HUDEP-2 (cell line): ENCODE data around the gene EEF2K.

ENCODE experiments used
- DNase-seq, 76 experiments: peaks; one replicate each; lab custom pipeline; 2025; ENCODE audit not compliant: unreplicated experiment in 76 of 76; lab: John Stamatoyannopoulos, UW

EEF2K gene

DNA sequence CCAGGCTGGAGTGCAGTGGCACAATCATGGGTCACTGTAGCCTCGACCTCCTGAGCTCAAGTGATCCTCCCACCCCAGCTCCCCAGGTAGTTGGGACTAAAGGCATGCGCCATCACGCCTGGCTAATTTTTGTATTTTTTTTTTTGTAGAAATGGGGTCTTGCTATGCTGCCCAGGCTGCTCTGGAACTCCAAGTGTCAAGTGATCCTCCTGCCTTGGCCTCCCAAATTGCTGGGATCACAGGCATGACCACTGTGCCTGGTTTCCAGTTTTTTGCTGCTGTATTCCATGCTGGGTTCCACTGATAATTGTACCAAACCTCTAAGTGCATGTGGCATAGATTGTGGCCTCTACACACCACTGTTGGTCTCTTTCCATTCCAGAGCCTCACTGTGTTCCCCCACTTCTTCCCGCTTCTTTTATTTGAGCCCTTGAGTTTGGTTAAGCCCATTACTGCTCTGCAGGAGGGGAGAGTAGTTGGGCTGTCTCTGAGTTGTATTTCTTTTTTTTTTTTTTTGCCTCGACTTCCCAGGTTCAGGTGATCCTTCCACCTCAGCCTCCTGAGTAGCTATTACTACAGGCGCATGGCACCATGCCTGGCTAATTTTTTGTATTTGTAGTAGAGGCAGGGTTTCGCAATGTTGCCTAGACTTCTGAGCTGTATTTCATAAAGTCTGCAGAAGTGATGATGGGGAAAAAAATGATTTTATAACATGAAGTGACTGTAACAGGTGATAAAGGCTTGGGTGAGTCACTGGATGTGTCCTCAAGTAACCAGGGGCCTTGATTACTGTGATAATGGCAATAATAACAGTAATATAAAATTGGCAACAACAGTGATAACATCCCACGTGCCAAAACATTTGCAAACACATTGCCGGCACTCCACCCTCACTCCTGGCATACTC is 30.0 kb downstream of the EEF2K start:
- peak in 3 of 76 experiments; percentile 7 to 26 (median 8) for DNase-seq

DNA sequence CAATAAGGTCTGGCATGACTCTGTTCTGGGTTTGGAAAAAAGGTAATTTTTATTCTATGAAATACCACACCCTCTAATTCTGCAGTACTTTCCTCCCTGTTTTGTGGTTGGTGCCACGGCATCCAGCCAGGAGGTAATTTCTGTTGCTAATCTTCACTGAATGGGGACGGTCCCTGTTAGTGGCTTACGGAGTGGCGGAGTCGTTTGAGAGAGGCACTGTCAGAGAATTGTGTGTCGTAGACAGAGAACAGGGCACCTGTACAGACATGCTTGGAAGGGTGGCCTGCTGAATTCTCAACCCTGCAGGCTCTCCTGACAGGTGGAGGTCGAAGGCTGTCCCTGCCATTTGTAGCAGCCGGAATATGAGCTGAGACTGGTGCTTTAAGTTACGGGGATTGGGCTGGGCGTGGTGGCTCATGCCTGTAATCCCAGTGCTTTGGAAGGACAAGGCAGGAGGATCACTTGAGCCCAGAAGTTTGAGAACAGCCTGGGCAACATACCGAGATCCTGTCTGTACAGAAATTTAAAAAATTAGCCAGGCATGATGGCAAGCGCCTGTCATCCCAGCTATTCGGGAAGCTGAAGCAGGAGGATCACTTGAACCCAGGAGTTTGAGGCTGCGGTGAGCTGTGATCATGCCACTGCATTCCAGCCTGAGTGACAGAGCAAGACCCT is 33.2 kb downstream of the EEF2K start:
- DNase-seq: peak in 2 of 76 experiments; percentile 13 to 37

DNA sequence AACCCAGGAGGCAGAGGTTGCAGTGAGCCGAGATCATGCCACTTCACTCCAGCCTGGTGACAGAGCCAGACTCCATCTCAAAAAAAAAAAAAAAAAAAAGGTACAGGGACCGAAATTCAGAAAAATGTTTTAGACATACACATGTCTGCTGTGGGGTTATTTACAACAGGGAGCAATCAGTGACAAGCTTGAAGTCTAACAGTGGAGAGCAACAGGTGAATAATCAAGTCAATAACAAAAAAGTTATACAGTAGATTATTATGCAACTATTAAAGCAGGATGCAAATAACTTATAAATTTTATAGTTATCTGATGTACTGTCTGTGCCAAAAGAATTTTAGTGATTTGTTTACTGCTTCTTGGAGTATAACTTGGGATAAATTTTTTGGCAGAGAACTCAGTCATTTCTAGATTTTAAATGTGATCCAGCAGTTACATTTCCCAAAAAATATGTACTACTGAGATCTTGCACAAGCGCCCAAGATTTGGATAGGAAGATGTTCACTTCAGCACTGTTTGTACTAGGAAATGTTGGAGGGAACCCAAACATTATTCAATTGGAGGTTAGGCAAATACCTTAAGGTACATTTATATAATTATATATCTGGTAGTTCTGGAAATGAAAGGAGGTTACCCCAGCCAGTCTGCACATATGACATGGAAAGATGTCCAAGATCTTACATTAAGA is 34.1 kb downstream of the EEF2K start:
- DNase-seq: no peak

DNA sequence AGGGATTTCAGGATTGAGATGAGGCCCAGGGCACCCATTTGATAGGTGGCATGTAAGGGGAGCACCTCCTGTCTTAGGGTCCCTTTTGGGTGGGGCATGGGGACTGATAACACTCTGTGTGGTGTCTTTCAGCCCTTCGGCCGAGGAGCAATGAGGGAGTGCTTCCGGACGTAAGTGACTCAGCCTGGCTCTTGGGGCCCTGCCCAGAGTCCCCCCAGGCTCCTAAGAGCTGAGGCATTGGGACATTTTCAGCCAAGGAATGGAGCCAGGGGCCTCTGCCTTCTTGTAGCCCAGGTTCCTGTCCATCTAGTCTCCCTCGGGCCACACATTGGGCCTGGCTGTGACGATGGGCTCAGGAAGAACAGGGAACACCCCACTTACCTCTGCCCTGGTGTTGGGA is 44.4 kb downstream of the EEF2K start:
- DNase-seq: peak in 10 of 76 experiments; percentile 4 to 43 (median 24)

DNA sequence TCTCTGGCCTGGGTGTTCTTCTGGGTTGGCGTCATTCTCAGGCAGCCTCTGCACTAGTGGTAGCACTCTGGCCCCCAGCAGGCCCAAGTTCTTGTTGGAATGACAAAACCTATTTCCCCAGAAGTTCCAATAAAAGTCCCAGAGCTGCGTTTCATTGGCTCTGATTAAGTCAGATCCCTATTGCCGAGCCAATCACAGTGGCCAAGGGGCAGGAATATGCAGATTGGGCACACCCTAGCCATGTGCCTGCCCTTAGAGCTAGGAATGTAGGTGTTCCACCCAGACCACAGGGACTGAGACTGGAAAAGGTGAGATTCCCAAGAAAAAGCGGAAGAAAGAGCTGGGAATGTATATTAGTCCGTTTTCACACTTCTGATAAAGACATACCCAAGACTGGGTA is 46.2 kb downstream of the EEF2K start:
- no peak for DNase-seq

DNA sequence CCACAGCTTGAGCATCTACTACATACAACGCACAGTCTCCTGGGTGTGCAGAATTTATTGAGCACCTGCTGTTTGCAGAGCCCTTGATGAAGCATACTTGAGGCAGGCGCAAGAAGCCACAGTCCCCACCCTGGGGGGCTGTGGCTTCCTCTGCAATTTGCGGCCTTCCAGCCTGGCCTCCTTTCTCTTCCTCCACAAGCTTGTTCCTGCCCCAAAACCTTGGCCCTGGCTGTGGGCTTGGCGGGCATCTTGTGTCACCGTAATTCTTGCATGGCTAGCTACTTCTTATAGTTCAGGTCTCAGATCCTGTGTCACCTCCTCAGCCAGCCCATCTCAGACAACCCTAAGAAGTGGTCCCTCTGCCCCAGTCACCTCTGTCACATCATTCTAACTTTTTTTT is 47.2 kb downstream of the EEF2K start:
- no peak for DNase-seq

DNA sequence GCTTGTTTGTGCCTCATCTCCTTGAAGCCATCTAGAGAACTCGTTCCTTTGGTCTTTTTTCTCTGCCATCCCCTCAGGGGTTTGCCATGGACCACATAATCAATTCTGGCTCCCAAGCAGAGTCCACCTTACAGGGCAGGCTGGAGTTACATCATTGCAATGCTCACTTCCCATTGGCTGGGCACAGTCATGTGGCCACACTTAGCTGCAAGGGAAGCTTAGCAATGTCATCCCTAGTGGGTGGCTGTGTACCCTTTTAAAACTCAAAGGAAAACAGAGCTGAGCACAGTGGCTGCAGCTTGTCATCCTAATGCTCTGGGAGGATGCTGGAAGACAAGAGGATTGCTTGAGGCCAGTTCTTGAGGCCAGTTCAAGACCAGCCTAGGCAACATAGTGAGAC is 49.3 kb downstream of the EEF2K start:
- no peak for DNase-seq

DNA sequence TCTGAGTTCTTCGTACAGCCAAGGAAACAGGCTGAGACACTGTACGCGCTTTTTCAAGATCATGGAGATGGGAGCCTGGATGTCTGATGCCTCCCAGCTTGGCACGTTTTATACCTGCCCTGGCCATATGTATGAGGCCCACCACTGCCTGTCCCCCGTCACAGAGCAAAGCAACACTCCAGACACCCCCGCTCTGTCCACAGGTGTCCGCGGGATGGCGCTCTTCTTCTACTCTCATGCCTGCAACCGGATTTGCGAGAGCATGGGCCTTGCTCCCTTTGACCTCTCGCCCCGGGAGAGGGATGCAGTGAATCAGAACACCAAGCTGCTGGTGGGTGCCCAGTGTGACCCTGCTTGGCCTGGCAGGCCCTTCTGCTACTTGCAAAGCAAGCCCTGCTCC is 51.4 kb downstream of the EEF2K start:
- no peak for DNase-seq

DNA sequence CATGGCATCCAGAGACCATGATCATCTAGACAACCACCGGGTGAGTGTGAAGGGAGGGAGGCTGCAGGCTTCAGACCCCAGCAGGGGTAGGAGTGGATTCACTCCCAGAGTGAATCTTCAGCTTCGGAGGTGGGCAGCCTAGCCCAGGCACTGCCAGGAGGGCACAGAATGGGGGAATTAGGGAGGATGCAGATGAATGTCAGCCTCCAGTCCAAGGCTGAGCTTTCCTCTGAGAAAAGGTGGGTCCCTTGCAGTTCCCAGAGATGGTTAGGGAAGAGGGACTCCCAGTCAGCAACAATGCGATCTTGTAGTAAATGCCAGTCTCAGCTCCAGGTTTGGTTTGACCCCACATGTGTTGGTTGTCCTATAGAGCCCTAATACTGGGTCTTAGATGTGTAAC is 54.4 kb downstream of the EEF2K start:
- no peak for DNase-seq

DNA sequence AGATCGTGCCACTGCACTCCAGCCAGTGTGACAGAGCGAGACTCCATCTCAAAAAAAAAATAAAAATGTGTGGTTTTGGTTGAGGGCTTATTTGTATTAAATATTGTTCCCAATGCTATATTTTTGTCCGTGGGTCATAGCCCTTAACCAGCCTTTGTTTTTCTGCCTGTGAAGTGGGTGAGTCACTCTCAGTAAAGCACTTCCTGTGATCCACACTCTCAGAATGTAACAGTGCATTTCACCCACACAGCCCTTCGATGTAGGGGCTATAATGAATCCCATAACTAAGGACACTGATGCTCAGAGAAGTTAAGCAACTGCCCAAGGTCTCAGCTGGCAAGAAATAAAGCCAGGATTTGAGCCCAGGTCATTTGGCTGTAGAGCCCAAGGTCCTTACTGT is 56.4 kb downstream of the EEF2K start:
- no peak for DNase-seq

DNA sequence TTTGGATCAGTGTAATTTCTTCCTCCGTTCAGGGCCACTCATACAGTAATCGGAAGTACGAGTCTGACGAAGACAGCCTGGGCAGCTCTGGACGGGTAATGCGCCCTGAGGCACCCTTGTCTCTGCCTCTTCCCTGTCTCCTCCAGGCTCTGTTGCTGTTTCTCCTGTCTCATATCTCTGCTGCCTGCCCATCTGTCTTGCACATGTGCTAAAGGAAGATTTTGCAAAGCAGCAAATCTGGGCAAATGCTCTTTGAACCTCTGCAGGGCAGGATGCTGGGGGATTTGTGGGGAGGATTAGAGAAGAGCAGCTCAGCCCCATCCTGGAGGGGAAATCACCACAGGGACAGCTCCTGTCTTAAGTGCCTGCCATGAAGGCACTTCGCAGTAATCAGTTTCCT is 58.7 kb downstream of the EEF2K start:
- no peak for DNase-seq

DNA sequence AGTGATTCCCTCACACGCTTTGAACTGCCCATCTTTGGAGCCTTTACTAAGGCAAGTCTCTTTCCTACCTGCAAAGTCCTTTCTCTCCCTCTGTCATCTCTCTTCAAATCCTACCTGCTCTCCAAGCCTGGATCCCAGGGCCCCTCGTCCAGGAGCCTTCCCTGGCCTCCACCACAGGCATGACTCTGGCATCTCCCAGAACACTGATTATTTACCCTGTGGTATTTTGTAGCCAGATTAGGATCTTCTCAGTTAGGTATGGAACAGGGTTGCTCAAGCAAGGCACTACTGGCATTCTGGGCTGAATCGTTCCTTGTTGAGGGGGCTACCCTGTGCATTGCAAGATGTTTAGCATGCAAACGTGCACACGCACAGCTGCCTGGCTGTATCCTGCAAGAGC is 59.3 kb downstream of the EEF2K start:
- DNase-seq: no peak

DNA sequence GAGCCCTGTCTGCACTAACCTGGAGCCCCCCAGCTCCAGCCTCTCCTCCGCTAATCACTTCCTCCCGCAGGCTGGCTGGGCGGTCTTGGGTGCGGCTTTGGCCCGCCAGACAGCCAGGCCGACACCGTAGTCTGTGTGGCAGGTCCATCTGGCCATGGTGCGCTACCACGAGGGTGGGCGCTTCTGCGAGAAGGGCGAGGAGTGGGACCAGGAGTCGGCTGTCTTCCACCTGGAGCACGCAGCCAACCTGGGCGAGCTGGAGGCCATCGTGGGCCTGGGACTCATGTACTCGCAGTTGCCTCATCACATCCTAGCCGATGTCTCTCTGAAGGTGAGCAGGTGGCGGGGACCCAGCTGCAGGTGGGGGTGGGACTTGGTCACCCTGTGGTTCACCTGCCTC is 60.5 kb downstream of the EEF2K start:
- no peak for DNase-seq

DNA sequence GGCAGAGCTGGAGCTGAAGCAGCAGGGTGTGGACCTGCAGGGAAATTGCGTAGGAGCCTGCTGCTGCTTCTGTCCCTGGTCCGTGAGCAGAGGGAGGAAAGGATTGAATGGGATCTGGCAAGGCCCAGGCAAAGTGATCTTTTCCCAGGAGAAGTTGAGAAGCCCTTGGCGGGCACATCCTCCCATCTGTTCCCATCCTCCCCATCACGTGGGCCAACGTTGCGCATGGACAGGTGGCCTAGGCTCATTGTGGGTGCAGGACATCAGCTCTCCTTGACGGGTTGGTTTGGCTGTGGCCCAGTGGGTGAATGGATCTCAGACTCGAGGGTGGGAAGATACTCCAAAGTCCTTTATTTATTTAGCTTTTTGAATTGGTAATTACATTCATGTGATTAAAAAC is 61.7 kb downstream of the EEF2K start:
- DNase-seq: no peak

DNA sequence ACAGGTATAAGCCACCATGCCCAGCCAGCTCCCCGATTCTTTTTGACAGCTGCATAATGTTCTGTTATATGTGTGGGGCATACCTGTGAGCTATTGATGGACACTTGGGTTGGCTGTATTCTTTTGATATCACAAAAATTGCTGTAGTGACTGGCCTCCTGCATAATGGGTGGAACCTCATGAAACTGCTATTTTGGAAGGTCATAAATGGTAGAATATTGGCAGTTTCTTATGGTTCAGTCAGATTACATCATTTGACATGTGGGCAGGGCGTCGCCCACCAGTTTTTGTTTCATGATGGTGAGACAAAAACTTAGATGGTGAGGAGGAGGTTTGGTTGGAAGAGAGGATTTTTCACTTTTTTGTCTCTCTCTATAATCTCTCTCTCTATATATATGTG is 64.4 kb downstream of the EEF2K start:
- DNase-seq: peak in 18 of 76 experiments; percentile 3 to 45 (median 21)

DNA sequence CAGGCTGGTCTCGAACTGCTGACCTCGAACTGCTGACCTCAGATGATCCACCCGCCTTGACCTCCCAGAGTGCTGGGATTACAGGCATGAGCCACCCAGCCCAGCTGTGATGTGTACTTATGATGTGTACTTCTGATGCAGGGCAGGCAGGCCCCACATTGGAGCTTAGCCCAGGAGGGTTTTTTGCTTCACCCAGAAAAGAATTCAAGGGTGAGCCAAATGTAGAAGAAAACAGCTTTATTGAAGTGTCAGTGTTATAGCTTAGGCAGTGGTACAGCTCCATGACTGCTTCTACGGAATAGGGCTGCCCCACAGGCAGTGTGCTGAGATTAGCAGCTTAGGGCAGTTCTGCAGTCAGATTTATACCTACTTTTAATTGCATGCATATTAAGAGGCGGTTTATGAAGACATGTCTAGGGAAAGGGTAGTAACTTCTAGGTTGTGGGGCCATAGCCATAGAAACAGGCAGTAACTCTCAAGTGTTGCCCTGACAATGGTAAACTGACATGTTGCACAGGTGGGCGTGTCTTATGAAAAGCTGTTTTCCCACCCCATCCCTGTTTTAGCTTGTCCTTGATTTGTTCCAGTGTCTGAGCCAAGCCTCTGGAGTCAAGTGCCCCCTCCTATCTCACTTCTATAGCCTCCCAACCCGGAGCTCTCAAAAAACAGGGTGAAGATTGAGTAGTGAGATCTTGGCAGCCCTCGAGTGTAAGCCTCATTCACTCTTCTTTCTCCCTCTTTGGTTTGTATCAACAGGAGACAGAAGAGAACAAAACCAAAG is 67.0 kb downstream of the EEF2K start:
- no peak for DNase-seq

DNA sequence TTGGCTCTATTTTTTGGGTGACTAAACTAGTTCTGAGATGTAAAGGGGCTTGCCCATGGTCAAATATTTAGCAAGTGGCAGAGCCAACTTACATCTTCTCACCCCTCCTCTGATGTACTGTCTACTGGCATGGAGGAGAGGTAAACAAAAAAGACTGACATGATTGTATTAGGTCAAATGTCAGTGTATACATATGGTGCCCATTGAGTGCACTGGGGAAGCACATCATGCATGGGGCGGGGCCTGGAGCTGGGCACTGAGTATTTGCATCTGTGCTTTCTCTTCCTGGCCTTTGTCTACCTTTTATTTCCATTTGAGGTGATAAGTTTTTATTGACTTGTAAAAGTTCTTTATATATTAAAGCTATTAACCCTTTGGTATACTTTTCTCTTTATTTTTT is 68.8 kb downstream of the EEF2K start:
- DNase-seq: no peak

DNA sequence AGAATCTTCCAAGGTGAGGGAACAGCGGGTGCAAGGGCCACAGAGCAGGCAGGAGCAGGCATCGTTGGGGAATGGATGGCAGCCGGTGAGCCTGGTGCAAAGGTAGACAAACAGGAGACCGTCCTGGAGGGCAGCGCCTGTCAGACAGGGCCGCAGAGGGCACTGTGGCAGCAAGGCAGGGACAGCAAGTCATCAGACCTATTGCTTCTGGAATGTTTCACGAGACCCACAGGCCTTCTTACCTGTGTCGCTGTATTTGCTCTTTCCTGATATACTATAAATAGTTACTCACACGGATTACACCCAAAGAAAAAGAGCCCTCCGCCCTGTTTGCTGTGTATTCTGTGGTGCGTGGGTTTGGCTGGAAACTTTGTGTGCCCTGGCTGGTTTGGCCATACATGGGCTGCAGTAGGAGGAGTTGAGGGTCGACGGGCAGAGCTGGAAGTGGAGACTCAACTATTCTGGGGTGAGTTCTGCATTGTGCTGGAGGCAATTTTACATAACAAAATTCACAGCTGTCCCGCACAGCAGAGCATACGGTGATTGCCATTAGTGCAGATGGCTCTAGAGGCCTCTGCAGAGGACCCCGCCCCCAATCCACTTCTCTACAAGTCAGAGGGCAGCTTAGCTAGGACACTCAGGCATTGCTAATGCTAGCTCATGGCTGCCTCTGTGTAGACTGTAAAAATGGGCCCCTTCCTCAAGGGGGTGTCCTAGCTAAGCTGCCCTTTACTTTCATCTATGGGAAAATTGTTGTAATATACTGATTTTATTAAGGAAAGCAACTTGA is 72.6 kb downstream of the EEF2K start:
- no peak for DNase-seq

DNA sequence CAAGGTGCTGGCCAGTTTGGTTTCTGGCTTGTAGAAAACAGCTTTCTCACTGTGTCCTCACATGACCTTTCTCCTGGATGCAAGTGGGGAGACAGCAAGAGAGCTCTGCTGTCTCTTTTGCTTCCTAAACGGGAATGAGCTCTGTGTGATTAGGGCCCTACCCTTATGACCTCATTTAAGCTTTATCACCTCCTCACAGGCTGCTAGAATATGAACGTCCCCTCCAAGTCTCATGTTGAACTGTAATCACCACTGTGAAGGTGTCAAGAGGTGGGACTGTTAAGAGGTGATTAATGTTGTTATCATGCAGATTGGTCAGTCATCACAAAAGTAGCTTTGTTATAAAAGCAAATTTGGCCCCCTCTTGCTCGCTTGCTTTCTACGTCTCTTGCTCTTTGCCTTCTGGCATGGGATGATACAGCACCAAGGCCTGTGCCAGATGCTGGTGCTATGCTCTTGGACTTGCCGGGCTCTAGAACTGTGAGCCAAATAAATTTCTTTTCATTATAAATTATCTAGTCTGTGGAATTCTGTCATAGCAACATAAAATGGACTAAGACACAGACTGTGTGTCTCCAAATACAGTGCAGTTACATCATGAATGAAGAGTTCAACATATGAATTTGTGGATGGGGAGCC is 76.3 kb downstream of the EEF2K start:
- peak in 63 of 76 experiments; percentile 3 to 91 (median 59) for DNase-seq
